OCI-LY1 (cell line): ENCODE results near the gene C1orf56.

Source experiments
- H2AFZ ChIP-seq: fragments of 200-600 bp; sonication (generic), shearing (Covaris generic); 2 replicates; pipeline ENCODE4 v1.6.0; 2014; ENCODE audit warnings: antibody characterized with exemption, mild to moderate bottlenecking, low read length
- H3F3A ChIP-seq: fragments of 200-600 bp; sonication (generic), shearing (Covaris generic); 2 replicates; pipeline ENCODE4 v1.6.0; 2014; ENCODE audit warnings: mild to moderate bottlenecking, antibody characterized with exemption, low read length, moderate library complexity; ENCODE audit not compliant: insufficient read depth
- H3K27ac ChIP-seq: fragments of 200-600 bp; sonication (generic); 2 replicates; pipeline ENCODE4 v1.5.1; 2014; ENCODE audit warnings: low read length, mixed run types, mild to moderate bottlenecking, low read depth; ENCODE audit not compliant: poor library complexity, severe bottlenecking
- H3K27me3 ChIP-seq: fragments of 200-600 bp; sonication (generic); 2 replicates; pipeline ENCODE4 v1.6.0; 2014; ENCODE audit warnings: antibody characterized with exemption, mild to moderate bottlenecking, low read length, moderate library complexity; ENCODE audit not compliant: insufficient read depth
- H3K36me3 ChIP-seq: fragments of 200-600 bp; sonication (generic); 2 replicates; pipeline ENCODE4 v1.6.1; 2014; ENCODE audit warnings: mild to moderate bottlenecking, antibody characterized with exemption, low read length, moderate library complexity, mixed read lengths; ENCODE audit not compliant: insufficient read depth
- H3K4me1 ChIP-seq: fragments of 200-600 bp; sonication (generic); 2 replicates; pipeline ENCODE4 v1.5.1; 2014; ENCODE audit warnings: mild to moderate bottlenecking, low read length, moderate library complexity; ENCODE audit not compliant: insufficient read depth, severe bottlenecking
- H3K4me2 ChIP-seq: fragments of 200-600 bp; sonication (generic), shearing (Covaris generic); 2 replicates; pipeline ENCODE4 v1.6.1; 2014; ENCODE audit warnings: low read length
- H3K4me3 ChIP-seq: fragments of 200-600 bp; sonication (generic); 2 replicates; pipeline ENCODE4 v1.5.1; 2014; ENCODE audit warnings: low read length, low read depth, mild to moderate bottlenecking, mixed read lengths; ENCODE audit not compliant: poor library complexity, severe bottlenecking
- H3K79me2 ChIP-seq: fragments of 200-600 bp; shearing (Covaris generic); 2 replicates; pipeline ENCODE4 v1.6.1; 2016; ENCODE audit warnings: mixed run types, low read length, mixed read lengths; ENCODE audit not compliant: insufficient read depth
- H3K9ac ChIP-seq: fragments of 200-600 bp; sonication (generic), shearing (Covaris generic); 2 replicates; pipeline ENCODE4 v1.6.1; 2014; ENCODE audit warnings: mild to moderate bottlenecking, low read length, mixed read lengths
- H3K9me2 ChIP-seq: fragments of 200-600 bp; sonication (generic), shearing (Covaris generic); 2 replicates; pipeline ENCODE4 v1.6.1; 2014; ENCODE audit warnings: low read depth, mild to moderate bottlenecking, low read length, mixed read lengths
- H3K9me3 ChIP-seq: fragments of 200-600 bp; shearing (Covaris generic); 2 replicates; pipeline ENCODE4 v1.6.1; 2014; ENCODE audit warnings: low read length, mixed read lengths
- H4K20me1 ChIP-seq: fragments of 200-600 bp; sonication (generic), shearing (Covaris generic); 2 replicates; pipeline ENCODE4 v1.6.0; 2016; ENCODE audit warnings: mild to moderate bottlenecking, low read length; ENCODE audit not compliant: insufficient read depth
- CTCF ChIP-seq: fragments of 200-600 bp; sonication (generic), shearing (Covaris generic); IDR thresholded peaks from 2 replicates; pipeline ENCODE4 v1.5.1; 2017; ENCODE audit warnings: mild to moderate bottlenecking, antibody characterized with exemption, low read length, moderate library complexity, mixed read lengths
- EZH2 ChIP-seq: fragments of 200-600 bp; sonication (generic), shearing (Covaris generic); IDR thresholded peaks from 2 replicates; pipeline ENCODE4 v1.8.0; 2017; ENCODE audit warnings: borderline replicate concordance, mixed run types, mild to moderate bottlenecking, antibody characterized with exemption, low read length, moderate library complexity, mixed read lengths

The C1orf56 gene

GRCh38 chr1:151061704-151062103 is 14.2 kb downstream of the C1orf56 start:
- Histone ChIP-seq H3K9me3 (no peaks in the 10 kb centered on the region), H3K27me3 (no peaks in the 10 kb centered on the region), H3K9me2 (no peaks in the 10 kb centered on the region), H3K4me1 (peaks cover 42% of the 10 kb centered on the region), H3K36me3 (peaks cover 4% of the 10 kb centered on the region; the same call in 1 of the 2 replicates), H3K9ac (peak overlapping the region; percentile 86; the same call in 1 of the 2 replicates), H3K27ac (peak overlapping the region; percentile 64), H4K20me1 (no peaks in the 10 kb centered on the region), H2AFZ (no peak overlapping the region), H3K4me3 (peak overlapping the region; percentile 81), H3F3A (0 out of 2 replicates have a peak, but pooled peaks cover 3% of the 10 kb centered on the region), H3K79me2 (peaks cover 19% of the 10 kb centered on the region; the same call in 1 of the 2 replicates), H3K4me2 (peak overlapping the region; percentile 96)
- TF ChIP-seq CTCF: no peak
- TF ChIP-seq EZH2: no peak

- TF ChIP-seq CTCF (no peak), EZH2 (no peak)
- no peak overlapping the region for H3K27ac ChIP-seq
- H3K4me1 ChIP-seq: peaks cover 31% of the 10 kb centered on the region
- 0 out of 2 replicates have a peak, but pooled peaks cover 5% of the 10 kb centered on the region for H3F3A ChIP-seq
- no peaks in the 10 kb centered on the region for H3K36me3 ChIP-seq
- H4K20me1 ChIP-seq: no peaks in the 10 kb centered on the region
- H3K27me3 ChIP-seq: no peaks in the 10 kb centered on the region
- H3K79me2 ChIP-seq: peaks cover 19% of the 10 kb centered on the region; the same call in 1 of the 2 replicates
- H2AFZ ChIP-seq: no peak overlapping the region
- H3K9me3 ChIP-seq: no peaks in the 10 kb centered on the region
- no peaks in the 10 kb centered on the region for H3K9me2 ChIP-seq
- no peak overlapping the region for H3K4me3 ChIP-seq
- no peak overlapping the region for H3K4me2 ChIP-seq
- H3K9ac ChIP-seq: no peak overlapping the region
Measured at GRCh38 chr1:151062741-151063371, 15.3 kb downstream of the C1orf56 start.

- Histone ChIP-seq H3K79me2 (no peaks in the 10 kb centered on the region; the same call in 1 of the 2 replicates), H4K20me1 (no peaks in the 10 kb centered on the region), H3K36me3 (no peaks in the 10 kb centered on the region), H3K27me3 (no peaks in the 10 kb centered on the region), H3K9ac (no peak overlapping the region), H3K4me3 (no peak overlapping the region), H3K4me2 (no peak overlapping the region), H3K27ac (peak overlapping the region; percentile 3), H2AFZ (no peak overlapping the region), H3K4me1 (peaks cover 31% of the 10 kb centered on the region), H3F3A (0 out of 2 replicates have a peak, but pooled peaks cover 14% of the 10 kb centered on the region), H3K9me2 (no peaks in the 10 kb centered on the region), H3K9me3 (no peaks in the 10 kb centered on the region)
- TF ChIP-seq EZH2 (no peak), CTCF (no peak)
Measured at GRCh38 chr1:151065089-151065645, 17.6 kb downstream of the C1orf56 start.
